ENCODE results near the gene GLTP.
"Not testable (repeated sequence)": the region's sequence is repeated elsewhere in the genome, so short reads cannot be mapped to it uniquely, and the experiment has no call there.

The GLTP gene, protein sequence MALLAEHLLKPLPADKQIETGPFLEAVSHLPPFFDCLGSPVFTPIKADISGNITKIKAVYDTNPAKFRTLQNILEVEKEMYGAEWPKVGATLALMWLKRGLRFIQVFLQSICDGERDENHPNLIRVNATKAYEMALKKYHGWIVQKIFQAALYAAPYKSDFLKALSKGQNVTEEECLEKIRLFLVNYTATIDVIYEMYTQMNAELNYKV

DNA sequence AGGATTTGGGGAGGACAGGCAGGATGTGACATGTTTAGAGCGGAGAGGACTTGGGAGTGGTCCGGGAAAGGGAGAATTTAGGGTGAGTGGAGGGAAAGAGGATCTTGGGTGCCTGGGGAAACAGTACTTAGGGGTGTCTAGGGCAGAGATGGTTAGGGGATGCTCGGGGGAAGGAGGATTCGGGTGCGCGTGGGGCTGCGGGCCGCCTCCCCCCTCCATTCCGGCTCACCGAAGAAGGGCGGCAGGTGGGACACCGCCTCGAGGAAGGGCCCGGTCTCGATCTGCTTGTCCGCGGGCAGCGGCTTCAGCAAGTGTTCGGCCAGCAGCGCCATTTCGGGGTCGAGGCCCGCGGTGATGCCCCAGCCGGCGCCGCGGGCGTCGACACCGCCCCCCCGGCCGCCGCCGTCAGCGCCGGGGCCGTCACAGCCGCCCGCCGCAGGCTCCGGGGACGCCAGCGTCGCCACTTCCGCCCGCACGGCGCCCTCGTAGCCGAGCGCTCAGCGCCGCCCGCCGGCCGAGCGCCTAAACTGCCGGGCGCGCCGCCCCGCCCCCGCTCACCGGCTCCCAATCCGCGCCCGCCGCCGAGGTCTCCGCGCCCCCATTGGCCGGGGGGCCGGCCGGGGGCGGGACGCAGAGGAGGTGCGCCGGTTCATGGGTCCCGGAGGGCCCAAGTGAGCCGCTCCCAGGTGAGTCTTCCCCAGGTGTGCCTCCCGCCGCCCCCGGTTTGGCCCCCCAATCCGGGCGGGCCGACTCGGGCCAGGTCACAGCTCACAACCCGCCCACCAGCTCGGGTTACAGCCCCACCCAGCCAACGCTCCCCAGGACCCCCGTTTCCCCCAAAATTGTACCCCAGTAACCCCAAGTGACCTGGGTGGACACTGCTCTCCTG lies at the start of gene GLTP:
GLTP (minus strand) TSS at position 499 of the 889 bp plus-strand sequence; CDS start at position 332, 167 bp downstream.
- DNase-seq (ENCODE audit: low spot score) = peak; percentile 84

DNA sequence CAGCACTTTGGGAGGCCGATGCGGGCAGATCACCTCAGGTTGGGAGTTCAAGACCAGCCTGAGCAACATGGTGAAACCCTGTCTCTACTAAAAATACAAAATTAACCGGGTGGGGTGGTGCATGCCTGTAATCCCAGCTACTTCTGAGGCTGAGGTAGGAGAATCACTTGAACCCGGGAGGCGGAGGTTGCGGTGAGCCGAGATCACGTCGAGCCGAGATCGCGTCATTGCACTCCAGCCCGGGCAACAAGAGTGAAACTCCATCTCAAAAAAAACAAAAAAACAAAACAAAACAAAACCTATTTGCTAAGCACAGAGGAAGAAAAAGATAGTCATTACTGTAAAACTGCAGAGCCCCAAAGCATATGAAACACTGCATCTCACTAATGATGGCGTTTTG lies 49.0 kb upstream of the GLTP start:
- not testable (repeated sequence) for DNase-seq (ENCODE audit: low spot score)

DNA sequence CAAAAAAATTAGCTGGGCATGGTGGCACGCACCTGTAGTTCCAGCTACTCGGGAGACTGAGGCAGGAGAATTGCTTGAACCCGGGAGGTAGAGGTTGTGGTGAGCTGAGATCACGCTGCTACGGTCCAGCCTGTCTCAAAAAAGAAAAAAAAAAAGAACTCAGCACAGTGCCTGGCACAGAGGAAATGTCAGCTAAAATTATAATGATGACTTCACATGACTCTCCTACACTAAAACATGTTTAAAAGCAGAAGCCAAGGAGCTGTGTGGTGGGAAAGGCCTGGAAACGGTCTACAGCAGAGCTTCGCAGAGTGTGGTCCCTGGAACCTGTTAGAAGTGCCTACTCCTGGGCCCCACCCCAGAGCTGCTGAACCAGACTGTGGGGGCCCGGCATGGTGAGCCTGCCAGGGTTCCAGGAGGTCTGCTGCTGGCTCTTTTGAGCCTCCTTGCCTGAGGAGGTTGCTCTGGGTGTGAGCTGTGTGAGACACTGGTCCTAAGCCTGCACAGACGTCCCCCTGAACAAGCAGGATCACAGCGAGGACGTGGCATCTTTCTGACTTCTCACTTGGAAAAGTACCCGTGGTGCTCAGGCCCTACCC lies 47.8 kb upstream of the GLTP start:
- DNase-seq (ENCODE audit: low spot score) = no peak

DNA sequence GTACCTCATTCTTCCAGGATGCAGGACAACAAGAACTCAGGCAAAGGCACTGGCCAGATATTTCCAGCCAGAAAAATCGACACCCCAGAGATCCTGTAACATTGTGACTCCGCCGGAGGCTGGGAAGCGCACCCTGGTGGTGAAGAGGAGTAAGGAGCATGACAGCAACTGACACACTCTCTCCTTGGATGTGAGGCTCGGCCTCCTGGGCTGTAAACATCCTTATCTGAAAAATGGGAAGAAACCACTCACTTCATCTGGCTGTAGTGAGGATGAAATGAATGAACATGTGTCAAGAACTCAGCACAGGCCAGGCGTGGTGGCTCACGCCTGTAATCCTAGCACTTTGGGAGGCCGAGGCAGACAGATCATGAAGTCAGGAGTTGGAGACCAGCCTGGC lies 47.3 kb upstream of the GLTP start:
- DNase-seq (ENCODE audit: low spot score) = peak; percentile 59

DNA sequence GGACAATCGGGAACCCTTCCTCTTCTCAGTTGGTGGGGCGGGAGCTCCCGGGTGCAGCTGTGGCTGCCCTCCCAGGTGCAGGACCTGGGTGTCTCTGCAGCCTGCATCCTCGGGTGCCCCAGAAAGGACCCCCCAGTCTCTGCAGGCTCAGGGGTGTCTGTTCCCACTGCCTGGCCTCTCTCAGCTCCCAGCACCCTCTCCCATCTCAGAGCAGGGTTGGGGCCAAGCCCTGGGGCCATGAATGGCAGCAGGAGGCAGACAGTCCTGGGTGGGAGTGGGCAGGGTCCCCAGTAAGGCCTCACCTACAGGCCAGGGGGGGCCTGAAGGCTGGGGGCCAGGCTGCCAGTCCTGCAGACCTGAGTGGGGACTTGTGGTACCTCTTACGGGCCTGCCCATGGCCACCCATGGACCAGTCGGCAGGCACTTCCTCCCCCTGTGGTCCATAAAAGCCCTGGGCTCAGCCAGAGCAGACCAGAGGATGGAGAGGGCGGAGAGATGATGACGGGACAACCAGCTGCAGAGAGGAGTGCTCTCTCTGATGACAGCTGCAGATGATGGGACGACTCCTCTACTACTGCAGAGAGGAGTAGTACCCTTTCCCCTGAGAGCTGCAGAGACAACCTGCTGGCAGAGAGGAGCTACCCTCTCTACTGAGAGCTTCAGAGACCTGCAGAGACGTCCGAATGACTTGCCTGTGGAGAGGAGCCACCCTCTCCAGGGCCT lies 46.3 kb upstream of the GLTP start:
- DNase-seq (ENCODE audit: low spot score) = no peak

DNA sequence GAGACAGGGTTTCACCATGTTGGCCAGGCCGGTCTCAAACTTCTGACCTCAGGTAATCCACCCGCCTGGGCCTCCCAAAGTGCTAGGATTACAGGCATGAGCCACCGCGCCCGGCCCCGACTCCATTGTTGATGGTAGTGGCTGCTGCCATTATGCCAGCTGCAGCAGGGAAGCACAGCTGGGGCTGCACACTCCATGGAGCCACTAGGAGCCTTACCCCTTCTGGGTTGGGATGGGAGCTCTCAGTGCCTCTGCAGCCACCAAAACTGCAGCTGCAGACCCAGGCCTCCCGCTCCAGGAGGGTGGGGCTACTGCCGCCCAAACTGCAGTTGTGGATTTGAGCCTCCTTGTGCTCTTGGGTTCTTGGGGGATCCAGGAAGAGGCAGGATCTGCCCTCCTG lies 45.7 kb upstream of the GLTP start:
- no peak for DNase-seq (ENCODE audit: low spot score)

DNA sequence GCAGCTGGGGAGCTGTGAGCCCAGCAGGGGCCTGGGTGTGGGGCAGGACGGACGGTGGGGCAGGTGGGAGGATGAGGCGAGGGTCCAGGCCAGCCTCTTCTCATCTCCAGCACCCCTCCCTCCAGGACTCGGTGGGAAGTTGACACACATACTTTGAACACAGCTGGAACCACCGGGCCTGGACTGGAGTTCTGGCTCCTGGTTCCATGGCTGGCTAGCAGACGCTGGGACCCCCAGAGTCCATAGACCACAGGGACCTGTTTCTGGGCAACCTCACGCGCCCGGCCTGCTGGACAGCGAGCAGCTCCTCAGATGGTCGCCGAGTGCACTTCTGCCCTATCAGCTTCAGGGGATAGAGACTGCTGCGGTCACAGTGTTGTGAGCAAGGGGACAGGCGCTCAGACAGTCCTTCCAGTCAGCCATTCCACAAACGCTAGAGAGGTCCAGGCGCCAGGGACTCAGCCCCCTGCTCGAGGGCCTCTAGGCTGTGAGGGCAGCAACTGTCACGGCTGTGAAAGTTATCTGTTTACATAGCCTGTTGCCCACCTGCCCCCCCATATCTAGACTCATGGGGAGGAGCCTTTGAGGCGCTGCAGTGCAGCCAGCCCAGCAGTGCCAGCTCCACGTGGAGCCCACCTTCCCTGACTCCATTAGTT lies 45.0 kb upstream of the GLTP start:
- DNase-seq (ENCODE audit: low spot score) = no peak

DNA sequence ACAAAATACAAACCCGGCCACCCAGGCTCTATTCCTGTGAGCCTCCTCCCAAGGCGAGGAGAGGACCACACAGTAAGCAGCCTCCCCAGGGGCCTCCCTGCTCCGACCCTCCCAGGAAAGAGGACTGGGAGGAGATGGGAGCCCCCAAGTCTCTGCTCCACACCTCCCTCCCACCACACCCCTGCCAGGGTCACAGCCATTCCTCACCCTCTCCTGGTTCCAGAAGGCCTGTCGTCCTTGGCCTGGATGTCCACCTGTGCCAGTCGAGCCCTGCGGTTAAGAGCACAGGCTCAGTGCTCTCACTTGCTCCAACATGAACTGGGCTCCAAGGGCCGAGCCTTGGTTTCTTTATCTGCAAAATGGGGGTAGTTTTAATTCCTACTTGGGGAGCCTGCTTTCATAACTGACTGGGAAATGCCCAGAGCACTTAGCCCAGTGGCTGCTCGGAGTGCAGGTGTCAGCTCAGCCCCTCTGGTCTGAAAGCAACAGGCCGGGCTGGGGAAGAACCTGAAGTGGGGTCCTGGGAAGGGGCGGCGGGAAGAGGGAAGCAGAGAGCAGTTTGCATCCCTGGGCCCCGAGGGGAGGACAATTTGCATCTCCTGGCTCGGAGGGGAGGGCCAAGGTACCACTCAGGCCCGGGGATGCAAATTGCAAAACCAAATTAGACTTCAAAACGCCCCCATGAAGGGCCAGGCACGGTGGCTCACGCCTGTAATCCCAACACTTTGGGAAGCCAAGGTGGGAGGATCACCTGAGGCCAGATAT lies 43.3 kb upstream of the GLTP start:
- DNase-seq (ENCODE audit: low spot score) = no peak

DNA sequence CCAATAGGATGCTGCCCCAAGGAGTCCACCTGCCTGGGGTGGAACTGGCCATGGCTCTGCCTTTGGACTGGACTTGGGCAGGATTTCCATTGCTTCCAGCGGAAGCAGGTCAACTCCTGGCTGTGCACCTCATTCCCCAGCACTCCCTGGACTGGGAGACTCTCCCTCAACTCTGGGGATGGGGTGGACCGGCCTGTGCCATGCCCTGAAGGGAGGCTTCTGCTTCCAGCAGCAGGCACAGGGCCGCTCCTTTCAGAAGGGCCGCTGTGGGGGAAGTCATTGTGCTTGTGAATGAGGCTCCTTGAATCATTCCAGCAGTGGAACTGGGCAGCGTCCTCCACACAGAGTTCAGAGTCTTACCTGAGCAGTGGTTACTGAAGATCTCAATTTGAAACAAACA lies 42.7 kb upstream of the GLTP start:
- DNase-seq (ENCODE audit: low spot score) = no peak

DNA sequence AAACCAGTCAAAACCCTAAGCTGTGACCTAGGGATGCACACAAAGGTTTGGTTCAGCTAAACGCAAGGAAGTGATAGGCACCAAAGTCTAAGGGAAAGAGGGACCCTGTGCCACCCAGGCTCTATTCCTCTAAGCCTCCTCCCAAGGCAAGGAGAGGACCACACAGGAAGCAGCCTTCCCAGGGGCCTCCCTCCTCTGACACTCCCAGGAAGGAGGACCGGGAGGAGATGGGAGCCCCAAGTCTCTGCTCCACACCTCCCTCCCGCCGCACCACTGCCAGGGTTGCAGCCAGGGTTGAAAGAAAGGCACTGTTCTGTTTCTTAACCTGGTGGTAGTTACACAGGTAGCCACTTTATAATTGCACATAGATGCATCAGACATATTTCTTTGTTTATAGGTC lies 41.6 kb upstream of the GLTP start:
- DNase-seq (ENCODE audit: low spot score) = no peak

DNA sequence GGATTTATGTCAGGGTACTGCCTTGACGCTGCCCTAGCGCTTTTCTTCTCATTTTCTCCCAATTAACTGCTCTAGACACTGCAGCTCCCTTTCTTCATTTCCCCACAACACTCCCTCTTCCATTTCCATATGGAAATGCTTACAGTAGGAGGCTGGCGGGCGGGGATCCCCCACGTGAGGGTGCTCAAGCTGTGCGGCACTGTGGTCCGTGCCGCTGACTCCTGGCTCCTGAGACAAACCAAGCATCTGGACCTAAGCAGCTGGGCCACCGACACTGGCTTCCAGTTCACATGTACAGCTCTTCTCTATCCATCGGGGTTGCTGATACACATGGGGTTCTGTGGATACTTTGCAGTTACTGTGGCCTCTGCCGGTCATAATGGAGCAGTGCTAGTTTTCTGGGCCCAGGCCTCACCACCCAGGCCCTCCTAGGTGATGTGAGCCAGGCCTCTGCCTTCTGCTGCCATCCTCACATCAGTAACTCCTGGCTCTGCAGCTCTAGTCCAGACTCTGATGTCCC lies 40.0 kb upstream of the GLTP start:
- DNase-seq (ENCODE audit: low spot score) = no peak

DNA sequence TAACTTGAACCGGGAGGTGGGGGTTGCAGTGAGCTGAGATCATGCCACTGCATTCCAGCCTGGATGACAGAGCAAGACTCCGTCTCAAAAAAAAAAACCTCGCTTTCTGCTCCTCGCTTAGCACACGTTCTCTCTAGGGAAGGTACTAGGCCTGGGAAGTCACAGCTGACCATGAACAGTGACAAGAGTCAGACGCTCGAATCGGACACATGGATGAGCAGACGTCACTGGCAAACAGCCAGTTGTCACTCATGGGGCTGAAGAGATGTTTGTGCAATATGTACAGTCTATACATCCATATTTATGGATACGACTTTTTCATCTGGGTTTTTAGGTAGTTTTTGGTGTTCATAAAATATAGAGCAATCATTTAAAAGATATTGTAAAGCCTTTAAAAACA lies 39.1 kb upstream of the GLTP start:
- DNase-seq (ENCODE audit: low spot score) = no peak

DNA sequence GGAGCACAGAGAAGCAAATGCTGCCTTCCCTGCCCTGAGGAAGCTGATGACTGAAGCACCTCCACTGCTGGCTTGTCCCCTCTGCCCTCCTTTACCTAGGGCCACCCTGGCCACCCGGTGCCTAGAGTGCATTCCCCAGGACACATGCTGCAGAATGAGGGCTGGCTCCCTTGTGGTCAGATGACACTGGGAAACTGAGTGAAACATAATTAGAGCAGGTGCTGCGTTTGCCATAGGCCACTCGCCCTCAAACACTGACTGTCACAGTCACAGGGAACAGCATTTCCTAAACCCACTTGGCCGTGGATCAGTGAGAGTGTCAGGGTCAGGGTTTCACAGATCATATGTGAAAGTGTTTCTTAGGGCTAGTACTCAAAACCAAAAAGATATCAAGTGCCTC lies 35.7 kb upstream of the GLTP start:
- no peak for DNase-seq (ENCODE audit: low spot score)

DNA sequence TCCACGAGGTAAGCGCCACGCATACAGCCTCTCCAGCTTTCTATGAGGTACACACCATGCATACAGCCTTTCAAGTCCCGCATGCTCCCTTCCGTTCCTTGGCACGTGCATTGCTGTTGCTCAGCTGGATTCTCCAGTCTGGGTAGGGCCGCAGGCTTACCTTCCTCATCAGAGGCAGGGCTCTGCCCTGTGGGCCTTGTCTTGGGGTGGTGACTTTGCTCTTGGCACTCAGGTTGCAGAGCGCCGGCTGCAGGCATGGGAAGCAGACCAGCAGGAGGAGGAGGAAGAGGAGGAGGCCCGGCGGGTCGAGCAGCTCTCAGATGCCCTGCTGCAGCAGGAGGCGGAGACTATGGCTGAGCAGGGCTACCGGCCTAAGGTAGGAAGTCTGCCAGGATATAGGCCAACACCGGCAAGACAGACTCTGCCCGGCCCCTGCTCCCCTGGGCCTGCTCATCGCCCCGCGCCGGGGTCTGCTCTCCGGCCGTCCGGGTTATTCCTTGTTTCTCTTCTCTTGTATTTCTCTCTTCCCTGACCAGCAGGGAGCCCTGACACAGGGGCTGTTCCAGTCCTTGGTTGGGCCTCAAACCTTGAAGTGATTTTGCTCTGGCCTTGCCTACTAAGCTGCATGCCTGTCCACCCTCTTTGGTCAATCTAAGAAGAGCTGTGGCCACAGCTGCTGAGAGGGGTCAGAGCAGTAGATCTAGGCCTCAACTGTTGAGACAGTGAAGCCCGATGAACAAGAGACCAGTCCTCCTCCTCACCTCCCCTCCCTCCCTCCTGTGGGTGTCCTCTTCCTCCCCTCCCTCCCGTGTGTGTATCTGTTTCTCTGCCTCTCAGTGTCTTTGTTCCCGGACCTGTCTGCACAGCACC lies 35.1 kb upstream of the GLTP start:
- DNase-seq (ENCODE audit: low spot score) = no peak

DNA sequence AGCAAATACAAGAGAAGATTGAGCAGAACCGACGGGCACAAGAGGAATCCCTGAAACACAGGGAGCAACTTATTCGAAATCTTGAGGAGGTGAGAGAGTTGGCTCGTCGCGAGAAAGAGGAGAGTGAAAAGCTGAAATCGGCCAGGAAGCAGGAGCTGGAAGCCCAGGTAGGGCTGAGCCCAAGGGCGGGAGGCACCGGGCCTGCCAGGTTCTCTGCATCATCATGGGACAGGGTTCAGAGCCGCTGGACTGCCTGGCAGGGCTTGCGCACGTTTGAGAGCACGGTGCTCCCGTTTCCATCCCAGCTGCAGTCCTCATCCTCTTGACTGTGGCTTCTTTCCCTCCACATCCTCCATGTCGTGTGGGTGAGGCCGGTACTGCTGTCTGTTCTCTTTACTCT lies 34.1 kb upstream of the GLTP start:
- no peak for DNase-seq (ENCODE audit: low spot score)

DNA sequence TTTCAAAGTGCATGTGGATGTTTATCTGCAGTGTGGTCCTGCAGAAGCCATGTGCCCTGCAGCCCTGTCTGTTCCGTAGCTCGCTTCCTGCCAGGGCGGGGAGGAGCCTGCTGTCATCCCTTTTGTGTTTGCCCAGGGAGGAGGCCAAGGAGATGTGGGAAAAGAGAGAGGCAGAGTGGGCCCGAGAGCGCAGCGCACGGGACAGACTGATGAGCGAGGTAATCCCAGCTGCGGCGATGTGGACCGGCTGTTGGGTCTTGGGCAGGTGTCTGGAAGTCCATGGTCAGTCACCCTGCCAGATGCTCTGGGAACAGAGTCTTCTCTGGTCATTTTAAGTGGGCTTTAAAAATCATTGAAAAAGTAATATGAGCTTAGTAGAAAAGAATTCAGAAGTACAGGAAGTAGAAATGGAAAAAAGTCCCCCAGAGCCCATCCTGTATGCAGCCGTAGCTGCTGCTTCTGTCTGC lies 32.5 kb upstream of the GLTP start:
- DNase-seq (ENCODE audit: low spot score) = no peak

DNA sequence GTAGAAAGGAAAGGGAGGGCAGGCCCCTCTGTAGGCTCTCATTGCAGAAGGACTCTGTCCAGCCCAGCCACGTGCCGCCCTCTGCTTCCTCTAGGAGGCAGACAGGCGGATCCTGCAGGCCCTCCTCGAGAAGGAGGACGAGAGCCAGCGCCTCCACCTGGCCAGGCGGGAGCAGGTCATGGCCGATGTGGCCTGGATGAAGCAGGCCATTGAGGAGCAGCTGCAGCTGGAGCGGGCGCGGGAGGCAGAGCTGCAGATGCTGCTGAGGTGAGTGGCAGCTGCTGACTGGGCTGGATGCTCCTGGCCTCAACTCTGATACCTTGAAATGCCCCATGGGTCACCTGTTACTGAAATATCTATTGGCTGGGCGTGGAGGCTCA lies 30.6 kb upstream of the GLTP start:
- DNase-seq (ENCODE audit: low spot score) = peak; percentile 67

DNA sequence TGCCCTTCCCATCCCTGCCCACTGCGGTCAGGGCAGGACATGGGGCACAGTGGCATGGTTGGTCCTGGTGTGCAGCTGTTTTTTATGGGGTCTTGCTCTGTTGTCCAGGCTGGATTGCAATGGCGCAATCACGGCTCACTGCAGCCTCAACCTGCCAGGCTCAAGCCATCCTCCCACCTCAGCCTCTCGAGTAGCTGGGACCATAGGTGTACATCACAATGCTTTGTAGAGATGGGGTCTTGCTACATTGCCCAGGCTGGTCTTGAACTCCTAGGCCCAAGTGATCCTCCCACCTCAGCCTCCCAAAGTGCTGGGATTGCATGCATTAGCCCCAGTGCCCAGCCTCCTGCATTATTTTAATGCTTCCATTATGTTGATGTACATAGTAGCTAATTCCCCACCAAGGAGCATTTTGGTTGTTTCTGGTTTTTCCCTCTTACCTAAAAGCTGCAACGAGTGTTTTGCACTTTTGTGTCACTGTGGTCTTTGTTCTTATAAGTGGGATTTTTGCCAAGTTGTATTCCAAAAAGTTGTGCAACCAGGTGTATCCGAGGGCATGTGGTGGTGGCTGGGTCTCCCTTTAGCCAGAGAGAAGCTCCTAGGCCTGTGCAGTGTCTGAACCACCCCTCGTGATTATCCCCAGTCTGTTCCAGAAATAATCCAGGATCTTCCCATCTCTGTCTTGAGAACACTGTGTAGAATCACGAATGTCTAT lies 30.1 kb upstream of the GLTP start:
- DNase-seq (ENCODE audit: low spot score) = no peak

DNA sequence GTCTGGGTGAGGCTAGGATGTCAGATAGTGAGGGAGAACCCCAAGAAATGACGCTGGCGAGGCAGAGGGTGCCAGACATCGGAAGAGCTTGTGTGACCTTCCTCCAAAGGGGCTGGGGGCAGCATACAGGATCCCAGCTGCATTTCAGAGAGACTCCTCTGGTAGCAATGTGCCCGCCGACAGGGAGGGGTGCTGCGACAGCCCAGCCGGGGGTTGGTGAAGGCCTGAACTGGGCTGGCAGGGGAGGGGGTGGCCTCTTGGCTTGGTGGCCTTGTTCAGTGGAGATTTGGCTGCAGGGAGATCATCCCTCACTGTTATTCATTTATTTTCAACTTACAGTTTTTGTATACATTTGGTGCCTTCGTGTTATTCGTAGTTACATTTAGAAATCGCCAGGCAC lies 25.0 kb upstream of the GLTP start:
- DNase-seq (ENCODE audit: low spot score) = no peak

Data from RKO (cell line).